Daoy (cell line): ENCODE results near the gene AGAP1. TPM values are rescaled to one million over a fixed set of nuclear protein-coding genes. Genes with fewer than 3 reads are reported as not detected.

Source experiments
- DNase-seq: peaks from one replicate; pipeline ENCODE4 v3.0.0-alpha.2; 2015; ENCODE audit warnings: low read depth
- total RNA-seq: library from RNA; depleted of rRNA; stranded (reverse); fragments of >200 nt; shearing (Covaris generic); gene quantifications from 2 replicates; pipeline ENCODE4 v1.2.3, GENCODE V29; 2014

AGAP1 gene
- total RNA-seq, 1 experiment from 2014 or later = 9.3 TPM

- no peak for DNase-seq
These were observed 470.2 kb downstream of the AGAP1 start for GRCh38 chr2:235963853-235964577.

GRCh38 chr2:235964787-235965390 is 471.0 kb downstream of the AGAP1 start:
- no peak for DNase-seq

GRCh38 chr2:235966396-235966795 is 472.6 kb downstream of the AGAP1 start:
- no peak for DNase-seq

DNA sequence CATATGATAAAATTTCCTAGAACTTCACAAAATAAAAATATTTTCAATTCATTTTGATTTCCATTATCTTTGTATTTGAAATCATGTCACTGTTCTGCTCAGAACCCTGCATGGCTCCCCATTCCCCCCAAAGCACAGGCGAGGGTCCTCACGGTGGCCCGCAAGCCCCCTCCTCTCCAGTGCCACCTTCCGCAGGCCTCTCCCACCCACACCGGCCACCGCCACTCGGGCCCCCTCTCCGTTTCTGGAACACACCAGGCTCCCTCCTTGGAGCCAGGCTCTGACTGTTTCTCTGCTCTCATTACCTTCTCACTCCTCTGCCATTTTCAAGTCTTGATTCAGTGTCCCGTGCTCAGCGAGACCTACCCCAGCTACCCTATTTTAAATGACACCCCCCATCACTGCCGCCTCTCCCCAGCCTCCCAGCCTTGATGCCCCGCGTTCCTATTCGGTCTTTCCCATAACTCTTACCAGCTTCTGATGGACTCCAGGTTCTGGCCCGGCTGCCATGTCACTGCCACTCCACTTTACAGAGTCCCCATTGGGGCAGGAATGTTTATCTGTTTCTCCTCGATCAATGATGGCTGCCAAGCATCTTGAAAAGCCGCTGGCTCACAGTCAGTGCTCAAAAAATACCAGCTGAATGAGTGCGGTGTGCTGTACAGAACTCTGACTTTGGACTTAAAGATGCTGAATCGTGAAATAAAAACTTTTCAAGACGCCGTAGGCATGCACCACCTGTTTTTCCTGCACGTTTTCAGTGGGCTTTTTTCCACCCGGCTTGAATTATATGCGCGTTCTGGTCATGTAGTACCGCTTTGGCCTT is 473.3 kb downstream of the AGAP1 start:
- DNase-seq = no peak

GRCh38 chr2:235968155-235968554 is 474.3 kb downstream of the AGAP1 start:
- no peak for DNase-seq

DNA sequence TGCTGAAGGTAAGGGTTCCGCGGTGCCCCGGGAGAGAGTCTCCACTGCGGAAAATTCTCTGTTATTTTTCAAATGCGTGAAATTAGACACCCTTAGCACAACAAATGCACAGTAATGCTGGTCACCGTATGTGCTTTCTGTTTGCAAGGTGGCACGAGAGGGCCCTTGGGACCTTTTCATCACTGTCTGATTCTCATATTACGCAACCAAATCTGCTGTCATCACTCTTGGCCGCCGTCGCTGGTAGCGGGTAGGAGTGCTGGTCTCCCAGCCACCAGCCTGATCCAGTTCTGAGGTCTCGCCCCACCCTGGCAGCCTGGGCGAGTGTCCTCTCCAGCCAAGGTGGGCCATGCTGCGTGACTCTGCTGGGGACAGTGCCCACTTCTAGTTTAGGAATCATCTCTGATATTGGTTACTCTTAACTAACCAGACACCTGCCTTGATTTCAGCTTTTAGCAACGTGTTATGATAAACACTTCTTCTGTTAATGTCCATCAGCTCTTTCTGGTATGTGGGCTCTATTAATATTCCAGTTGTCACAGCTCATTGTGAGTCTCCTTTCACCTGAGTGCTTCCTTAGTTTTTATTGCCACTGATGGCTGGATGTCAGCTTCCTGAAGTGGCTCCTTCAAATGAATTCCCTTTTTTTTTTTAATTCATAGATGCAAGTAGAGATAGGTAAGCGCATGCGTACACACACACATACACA is 474.9 kb downstream of the AGAP1 start:
- no peak for DNase-seq

DNA sequence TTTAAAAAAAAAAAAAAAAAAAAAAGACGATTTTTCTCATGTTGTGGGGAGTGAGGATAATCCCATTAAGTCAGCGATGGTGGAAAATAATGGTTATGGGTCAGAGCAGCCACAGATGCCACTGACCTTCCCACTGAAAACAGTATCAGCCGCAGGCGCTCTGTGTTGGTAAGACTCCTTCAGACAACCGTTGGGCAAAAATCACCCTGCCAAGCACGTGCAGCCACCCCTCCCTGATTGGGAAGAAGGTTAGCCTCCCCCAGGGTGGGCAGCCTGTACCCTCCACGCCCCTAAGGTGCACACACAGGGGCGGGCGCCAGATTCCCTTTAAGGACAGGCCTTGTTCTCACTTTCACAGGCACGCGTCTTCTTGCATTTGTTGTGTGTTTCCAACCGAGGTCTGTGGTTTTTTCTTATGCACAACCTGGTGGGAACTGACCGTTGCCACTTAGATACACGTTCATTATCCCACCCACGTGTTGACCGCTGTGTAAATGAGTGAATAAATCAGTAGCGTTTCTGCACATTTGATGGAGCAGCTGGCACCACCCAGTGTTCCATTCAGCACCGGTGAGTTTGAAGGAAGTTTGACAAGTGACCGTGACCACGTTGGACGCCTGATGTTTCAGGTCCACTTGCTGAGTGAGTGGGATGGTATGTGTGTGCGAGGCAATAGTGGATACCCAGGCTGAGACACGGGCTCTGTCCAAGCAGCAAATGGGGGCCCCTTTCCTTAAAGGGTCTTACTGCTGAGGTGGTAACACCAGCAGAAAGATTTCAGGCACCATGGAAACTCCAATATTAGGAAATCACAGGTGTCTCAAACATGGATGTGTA is 476.6 kb downstream of the AGAP1 start:
- no peak for DNase-seq

GRCh38 chr2:235976516-235976915 is 482.7 kb downstream of the AGAP1 start:
- no peak for DNase-seq

GRCh38 chr2:235976956-235977355 is 483.1 kb downstream of the AGAP1 start:
- no peak for DNase-seq

DNA sequence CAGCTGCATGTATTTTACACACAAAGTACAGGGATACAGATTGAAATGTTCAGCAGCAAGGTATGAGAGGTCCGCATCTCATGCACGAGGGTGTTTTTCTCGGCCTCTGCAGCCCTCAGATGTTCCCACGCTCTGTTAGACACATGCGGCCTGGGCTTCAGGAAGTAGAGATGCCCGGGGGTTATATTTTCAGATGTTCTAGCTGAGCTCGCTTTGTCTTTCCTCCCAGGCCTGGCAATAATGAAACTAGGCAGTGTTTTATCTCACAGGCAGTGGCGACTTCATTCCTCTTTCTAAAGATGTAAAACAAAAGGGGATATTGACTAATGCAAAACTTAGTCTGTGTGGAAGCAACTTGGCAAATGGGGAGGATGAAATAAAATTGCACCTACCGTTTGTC is 483.6 kb downstream of the AGAP1 start:
- DNase-seq = no peak

DNA sequence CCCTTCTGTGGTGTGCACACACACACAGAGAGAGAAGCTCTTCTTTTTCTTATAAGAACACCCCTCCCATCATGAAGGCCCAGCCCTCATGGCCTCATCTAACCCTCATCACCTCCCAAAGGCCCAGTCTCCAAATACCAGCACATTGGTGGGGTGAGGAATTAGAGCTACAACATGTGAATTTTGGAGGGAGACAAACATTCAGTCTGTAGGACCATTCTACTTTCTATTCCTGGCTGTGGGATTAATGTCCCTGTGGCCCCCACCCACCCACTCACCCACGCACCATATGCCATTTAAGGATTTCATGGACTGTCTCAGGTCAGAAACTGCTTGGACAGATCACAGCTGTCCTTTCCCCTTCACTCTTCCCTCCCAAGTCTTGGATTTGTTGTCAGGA is 484.2 kb downstream of the AGAP1 start:
- DNase-seq = no peak

DNA sequence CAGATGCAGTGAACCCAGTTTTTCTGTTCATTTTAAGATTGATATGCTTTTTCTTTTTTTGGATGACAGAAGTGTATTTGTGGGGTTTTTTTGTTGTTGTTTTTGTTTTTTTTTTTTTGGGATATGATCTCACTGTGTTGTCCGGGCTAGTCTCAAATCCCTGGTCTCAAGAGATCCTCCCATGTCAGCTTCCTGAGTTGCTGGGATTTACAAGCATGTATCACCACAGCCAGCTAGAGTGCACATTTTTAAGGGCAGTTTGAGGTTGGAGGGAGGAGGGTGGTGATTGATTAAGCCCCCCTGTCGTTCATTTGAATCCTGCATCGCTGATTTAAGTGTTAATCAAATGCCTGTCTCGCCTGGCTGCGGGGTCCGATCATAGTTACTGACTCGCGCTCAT is 485.2 kb downstream of the AGAP1 start:
- no peak for DNase-seq

DNA sequence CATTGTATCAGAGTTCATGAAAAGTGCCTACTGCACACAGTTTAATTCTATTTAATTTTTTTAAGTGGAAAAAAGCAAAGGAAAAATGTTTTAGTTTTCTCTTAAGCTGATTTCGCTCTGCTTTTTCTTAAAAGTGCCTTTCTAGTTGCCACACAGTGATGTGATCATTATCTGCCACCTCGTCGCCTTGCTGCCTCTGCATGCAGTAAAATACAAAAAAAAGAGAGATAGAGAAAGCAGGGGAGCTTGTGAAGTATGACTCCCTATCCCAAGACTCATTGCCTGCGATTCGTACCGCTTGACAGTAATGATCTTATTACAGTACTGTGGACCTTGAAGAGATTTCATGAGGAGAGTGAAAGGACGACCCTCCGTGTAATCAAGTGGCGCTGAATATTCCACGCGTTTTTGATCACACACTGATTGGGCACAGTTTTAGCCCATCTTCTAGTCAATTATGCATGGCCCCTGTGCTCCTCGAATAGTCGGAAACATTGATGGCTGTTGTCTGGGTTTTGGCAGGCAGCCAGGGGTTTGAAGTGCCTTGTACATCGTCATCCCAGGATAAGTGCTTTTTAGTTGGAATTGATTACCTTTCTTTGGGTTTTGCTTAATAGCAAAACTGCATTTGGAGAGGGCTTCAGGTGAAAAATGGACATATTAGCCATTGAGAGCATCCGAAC is 486.1 kb downstream of the AGAP1 start:
- no peak for DNase-seq

- DNase-seq = no peak
These were observed 487.8 kb downstream of the AGAP1 start for GRCh38 chr2:235981631-235982030.

- no peak for DNase-seq
These were observed 489.2 kb downstream of the AGAP1 start for GRCh38 chr2:235983016-235983415.

GRCh38 chr2:235984552-235984951 is 490.7 kb downstream of the AGAP1 start:
- no peak for DNase-seq

GRCh38 chr2:235986361-235986760 is 492.5 kb downstream of the AGAP1 start:
- no peak for DNase-seq

GRCh38 chr2:235988271-235989015 is 494.6 kb downstream of the AGAP1 start:
- no peak for DNase-seq

GRCh38 chr2:235989591-235989990 is 495.7 kb downstream of the AGAP1 start:
- no peak for DNase-seq

- DNase-seq = no peak
These were observed 496.5 kb downstream of the AGAP1 start for GRCh38 chr2:235990344-235990743.
